ENCODE data around the gene RUFY3.
A peak's percentile ranks its signal among the peaks of the same experiment; 100 is the strongest.

The RUFY3 gene

DNA sequence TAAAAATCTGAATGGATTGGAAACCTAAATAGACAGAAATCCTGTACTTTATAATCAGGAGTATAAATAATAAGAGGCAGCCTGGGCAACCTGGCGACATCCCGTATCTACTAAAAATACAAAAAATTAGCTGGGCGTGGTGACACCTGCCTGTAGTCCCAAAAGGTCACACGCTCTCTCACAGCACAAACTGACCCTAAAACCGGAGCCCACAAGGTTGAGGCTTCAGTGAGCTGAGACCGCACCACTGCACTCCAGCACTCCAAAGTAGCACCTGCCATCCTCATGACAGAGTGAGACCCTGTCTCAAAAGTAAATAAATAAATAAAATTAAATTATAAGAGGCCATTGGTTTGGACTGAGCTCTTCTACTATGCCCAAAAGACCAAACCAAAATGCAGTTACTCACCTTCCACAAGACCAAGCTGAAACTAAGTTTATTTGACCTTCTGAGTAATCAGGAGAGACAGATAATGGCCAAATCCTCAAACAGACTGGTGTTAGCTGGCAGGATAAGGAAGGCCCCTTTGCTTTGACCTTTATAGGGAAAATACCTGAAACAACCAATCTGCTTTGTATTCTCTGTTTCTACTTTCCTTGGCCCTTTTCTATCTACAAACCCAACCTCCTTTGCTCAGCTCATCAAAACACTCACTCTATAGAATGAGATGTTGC, 121.1 kb downstream of the RUFY3 start:
- DNase-seq, result no peak

DNA sequence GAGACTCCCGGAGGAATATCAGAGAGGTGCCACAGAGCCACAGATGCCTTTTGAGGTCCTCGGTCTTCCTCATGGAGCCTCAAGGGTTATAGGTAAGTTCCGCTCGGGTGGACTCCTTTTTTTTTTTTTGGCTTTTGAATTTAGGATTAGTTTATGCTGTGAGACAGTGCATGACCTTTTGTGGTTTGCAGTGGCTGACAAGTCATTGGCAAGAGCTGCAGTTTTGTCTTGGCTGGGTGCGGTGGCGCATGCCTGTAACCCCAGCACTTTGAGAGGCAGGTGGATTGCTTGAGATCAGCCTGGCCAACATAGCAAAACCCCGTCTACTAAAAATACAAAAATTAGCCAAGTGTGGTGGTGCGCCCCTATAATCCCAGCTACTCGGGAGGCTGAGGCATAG, 122.4 kb downstream of the RUFY3 start:
- DNase-seq, result peak in 1 of 2 donors; percentile 22

DNA sequence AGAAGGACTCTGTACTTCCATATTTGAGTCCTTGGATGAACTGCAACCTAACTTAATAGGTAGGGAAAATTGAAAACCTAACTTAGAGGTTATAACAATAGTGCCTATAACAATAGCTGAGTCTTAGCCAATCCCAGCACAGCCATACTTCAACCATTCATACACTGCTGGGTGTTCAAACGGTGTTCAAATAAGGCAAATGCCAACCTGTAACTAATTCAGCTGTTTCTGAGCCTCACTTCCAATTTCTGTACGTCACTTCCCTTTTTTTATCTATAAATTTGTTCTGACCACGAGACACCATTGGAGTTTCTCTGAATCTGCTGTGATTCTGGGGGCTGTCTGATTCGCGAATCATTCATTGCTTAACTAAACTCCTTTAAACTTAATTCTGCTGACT, 127.5 kb downstream of the RUFY3 start:
- no peak for DNase-seq

DNA sequence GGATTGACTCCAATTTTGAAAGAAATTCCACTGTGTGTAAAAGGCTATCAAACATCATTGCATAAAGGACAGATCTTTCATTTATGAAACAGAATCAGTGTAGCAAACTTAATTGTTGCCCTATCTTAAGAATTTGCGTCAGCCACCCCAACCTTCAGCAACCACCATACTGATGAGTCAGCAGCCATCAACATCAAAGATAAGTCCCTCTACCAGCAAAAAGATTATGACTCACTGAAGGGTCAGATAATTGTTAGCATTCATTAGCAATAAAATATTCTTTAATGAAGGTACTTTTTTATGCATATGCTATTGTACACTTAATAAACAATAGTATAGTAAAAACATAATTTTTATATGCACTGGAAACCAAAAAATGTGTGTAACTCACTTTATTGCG, 133.7 kb downstream of the RUFY3 start:
- no peak for DNase-seq
